Dermis microvascular lymphatic vessel endothelial cell (primary cell): ENCODE measurements around the gene ATP13A5. TPM values are rescaled to one million over a fixed set of nuclear protein-coding genes. Genes with fewer than 3 reads are reported as not detected.

Source experiments
- DNase-seq, 2 donors: peaks; one replicate each; pipeline versions ENCODE4 v3.0.0 to v3.0.0-alpha.2; 2010; ENCODE audit warnings: low read depth in 2 of 2
- total RNA-seq: library from RNA; depleted of rRNA; stranded (reverse); fragments of >200 nt; gene quantifications from 2 replicates; pipeline ENCODE4 v1.2.1, GENCODE V29; 2014

ATP13A5 gene, protein sequence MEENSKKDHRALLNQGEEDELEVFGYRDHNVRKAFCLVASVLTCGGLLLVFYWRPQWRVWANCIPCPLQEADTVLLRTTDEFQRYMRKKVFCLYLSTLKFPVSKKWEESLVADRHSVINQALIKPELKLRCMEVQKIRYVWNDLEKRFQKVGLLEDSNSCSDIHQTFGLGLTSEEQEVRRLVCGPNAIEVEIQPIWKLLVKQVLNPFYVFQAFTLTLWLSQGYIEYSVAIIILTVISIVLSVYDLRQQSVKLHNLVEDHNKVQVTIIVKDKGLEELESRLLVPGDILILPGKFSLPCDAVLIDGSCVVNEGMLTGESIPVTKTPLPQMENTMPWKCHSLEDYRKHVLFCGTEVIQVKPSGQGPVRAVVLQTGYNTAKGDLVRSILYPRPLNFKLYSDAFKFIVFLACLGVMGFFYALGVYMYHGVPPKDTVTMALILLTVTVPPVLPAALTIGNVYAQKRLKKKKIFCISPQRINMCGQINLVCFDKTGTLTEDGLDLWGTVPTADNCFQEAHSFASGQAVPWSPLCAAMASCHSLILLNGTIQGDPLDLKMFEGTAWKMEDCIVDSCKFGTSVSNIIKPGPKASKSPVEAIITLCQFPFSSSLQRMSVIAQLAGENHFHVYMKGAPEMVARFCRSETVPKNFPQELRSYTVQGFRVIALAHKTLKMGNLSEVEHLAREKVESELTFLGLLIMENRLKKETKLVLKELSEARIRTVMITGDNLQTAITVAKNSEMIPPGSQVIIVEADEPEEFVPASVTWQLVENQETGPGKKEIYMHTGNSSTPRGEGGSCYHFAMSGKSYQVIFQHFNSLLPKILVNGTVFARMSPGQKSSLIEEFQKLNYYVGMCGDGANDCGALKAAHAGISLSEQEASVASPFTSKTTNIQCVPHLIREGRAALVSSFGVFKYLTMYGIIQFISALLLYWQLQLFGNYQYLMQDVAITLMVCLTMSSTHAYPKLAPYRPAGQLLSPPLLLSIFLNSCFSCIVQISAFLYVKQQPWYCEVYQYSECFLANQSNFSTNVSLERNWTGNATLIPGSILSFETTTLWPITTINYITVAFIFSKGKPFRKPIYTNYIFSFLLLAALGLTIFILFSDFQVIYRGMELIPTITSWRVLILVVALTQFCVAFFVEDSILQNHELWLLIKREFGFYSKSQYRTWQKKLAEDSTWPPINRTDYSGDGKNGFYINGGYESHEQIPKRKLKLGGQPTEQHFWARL
- total RNA-seq = not detected in 2 replicates

DNA sequence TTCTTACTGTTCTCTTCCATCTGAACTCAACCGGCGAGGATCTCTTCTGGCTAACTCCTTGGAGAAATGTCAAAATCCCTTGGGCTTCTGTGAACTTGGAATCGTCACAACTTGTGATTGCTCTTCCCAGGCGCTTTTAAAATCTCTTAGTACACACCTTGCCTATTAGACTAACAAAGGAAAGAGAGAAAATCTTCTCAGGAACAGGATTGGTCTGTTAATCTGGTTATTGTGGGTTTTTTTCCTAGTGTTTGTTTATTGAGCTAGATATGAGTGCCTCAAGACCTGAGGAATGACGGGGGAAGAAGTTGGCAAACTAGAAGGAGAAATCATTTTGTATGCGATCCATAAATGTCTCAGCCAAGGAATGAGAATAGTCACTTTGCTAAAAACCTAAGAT is at the start of gene ATP13A5:
TSS of gene ATP13A5 (minus strand) at position 48 of the 400 bp plus-strand sequence. CDS start at position 20, 28 bp downstream.
- no peak for DNase-seq

DNA sequence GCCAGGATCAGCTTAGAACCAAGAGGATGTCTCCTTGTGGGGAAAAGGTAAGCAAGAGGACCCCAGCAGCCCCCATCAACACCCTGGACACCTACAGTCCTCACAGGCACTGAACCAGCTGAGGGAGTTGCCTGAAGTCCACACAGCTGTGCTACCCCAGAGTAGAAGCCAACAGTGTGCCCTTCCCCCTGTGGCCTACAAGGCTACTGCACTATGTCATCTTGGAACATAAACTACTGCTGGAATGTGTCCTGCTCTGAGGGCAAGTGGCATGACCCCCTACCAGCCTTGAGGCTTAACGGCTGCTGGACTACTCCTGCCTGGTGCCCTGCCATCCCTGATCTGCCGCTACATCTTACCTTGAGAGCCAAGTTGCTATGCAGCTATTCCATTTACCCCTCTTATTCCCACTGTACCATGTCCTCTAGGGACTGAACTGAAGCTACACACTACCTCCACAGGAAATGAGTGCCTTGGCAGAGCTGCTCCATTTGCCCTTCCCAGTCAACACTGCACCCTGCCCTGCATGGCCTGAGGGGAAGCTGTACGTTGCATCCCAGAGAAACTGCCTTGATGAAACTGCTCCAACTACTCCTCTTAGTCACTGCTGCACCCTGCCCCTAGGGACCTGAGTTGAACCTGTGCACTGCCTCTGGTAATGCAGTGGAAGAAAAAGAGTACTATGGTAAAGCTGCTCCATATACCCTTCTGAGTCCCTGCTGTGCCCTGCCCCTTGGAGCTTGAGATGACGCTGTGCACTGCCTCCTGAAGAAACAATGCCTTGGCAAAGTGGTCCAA is 40.2 kb upstream of the ATP13A5 start:
- DNase-seq = no peak

DNA sequence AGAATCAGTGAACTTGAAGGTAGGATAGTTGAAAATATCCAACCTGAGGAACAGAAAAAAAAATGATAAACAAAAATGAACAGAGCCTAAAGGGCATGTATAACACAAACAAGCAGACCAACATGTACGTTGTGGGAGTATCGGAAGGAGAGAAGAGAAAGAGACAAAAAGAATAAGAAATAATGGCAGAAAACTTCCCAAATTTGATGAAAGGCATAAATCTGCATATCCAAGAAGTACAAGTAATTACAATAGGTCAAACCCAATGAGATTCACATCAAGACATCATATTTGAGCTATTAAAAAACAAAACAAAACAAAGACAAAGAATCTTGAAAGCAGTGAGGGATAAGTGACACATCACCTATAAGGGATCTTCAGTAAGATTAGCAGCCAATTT is 38.1 kb upstream of the ATP13A5 start:
- no peak for DNase-seq

DNA sequence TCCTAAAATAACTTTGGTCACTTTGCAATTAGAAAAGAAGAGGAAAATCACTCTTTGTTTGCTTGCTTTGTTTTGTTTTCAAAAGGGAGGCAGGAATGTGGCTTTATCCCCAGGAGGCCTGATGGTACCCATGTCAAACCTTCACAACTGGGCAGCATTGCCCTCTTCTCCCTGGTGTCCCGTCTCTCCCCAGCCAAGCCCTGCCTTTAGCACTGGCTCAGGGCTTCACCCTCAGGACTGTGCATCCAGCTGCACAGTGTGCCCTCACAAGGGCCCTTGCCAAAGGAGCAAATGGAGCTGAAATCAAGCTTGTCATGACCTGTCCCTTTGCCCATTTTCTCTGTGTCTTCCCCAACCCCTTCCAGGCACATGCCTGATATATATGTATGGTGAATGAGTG is 29.1 kb upstream of the ATP13A5 start:
- no peak for DNase-seq

DNA sequence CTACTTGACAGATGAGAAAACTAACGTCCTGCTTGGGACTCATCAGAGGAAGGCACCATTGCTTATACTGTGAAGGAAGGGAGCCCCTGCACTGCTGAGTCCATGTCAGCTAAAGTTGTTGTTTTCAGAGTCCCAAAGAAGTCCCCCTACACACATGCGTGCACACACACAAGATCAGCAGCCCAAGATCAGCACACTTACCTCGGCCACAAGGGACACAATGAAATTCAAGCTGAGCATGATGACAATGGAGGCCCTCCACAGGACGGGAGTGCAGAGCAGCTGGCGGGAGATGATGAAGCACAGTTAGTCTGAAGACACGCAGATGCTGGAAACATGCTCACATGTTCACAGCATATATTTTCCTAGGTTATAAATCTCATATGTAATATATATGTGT is 28.6 kb upstream of the ATP13A5 start:
- DNase-seq = no peak

DNA sequence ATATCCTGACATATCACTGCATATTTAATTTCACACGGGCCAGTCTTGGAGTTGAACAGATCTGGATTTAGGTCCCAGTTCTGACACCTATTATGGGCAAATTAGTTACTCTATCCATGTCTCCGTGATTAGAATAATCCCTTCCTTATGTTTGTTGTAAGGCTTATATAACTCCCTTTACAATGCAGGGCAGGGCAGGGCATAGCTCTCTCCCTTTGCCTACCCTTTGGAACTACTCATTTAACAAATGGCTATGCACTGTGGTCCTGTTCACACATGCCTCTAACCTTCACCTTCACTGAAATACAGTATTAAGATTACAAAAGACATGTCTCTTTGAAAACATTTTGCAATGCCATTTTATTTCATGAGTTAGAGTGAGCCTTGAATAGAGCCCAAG is 24.8 kb upstream of the ATP13A5 start:
- no peak for DNase-seq

DNA sequence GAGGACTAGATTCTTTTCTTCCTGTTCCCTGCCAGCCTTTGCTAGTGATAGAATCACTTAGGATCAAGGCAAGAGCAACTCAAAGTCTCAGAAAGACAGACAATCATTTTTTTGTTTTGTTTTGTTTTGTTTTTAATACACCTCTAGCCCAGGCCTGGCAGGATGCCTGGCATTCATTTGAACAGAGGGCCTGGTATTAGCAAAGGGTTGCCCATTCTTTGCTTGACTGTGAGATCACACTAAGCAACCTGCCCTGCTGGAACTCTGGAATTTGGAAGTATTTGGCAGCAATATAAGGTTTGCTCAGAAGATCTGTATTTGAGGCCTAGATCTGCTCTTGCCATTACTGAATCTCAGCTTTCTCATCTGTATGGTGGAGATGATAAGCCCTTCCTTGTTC is 21.8 kb upstream of the ATP13A5 start:
- no peak for DNase-seq

DNA sequence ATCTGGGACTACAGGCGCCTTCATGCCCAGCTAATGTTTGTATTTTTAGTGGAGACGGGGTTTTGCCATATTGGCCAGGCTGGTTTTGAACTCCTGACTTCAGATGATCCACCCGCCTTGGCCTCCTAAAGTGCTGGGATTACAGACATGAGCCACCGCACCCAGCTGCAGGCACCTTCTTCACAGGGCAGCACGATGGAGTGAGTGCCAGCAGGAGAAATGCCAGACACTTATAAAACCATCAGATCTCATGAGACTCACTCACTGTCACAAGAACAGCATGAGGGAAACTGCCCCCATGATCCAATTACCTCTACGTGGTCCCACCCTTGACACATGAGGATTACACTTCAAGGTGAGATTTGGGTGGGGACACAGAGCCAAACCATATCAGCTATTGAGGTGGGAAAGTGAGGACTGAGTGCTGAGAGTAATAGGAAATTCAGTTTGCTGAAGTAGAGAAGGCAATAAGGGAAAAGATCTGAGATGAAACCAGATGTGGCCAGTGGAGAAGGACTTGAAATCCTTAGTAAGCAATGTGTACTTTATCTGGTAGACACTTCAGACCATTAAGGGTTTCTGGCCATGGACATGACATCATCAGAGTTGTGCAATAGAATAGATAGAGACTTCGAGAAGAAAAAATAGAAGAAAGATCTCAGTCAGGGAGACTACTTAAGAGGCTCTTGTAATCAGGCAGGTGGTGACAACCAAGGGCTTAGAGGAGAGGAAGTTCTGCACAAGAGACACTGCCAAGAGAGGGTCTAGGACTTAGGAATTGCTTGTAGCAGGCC is 18.1 kb upstream of the ATP13A5 start:
- DNase-seq = no peak

DNA sequence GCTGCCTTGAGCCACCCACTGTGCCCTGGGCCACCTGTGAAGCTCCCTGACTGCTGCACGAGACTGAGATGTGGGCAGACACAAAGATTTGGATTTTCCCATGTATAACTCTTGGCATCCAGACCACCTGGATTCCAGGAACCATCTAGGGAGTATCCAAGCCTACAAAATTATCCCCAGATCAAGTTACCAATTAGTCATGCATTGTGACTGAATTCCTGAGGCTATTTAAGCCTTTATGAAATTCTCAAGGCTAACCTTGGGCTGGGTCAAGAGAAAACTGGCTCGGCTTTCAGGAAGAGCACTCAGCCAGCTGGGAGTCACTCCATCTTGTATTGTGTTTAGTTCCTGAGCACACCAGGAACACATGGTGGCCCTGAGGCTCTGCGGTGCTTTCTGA is 13.3 kb upstream of the ATP13A5 start:
- no peak for DNase-seq

DNA sequence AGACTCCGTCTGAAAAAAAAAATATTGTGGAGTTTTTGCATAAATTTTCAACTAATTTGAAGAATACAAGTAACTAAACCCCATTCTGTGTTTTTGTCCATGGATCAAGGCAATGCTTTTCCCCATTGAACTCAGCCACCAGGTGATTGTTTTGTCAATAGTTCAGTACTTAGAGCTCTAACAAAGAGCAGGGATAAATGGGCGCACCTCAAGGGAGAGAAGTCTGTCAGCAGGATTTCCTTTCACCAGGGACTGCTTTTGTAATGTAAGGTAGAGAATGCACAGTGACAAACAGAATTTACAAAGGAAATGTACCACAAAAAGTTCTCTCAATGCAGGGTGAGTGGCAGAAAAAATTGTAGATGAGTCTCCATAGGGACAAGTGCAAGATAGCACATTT is 10.8 kb upstream of the ATP13A5 start:
- no peak for DNase-seq

DNA sequence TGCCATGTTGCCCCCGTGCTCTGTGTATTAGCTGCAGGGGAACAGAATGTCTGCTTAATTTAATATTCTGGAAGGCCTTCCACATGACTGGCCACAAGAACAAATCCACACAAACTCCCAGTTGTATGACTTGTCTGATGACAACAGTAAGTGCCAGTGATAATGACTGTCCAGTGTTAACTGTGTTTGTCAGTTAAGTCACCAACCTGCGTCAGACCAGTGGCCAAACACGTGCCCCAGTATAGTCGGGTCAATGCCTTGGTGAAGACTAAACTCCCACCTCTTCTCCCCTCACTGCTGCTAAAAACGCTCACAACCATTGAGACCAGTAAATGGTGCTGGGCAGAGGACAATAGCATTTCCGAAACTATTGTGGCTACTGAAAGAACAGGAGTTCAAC is 9.8 kb upstream of the ATP13A5 start:
- DNase-seq = no peak

DNA sequence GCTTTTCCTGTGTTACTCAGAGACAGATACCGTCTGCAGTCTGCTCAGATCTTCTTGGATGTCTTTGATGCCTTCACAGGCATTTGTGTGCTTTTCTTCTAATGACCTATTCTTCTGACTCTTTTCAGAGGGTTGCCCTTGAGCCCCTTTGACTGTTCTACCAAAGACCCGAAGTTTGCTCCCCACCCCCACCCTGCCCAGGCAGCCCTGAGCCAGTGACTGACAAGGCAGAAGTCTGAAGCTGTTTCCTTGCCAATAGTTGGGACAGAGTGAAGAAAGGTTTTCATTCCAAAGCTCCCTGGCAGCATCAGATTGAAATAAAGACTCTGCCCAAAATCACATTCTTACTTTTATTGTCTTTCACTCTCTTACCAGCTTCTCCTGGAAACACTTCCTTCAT is 9.0 kb upstream of the ATP13A5 start:
- no peak for DNase-seq

DNA sequence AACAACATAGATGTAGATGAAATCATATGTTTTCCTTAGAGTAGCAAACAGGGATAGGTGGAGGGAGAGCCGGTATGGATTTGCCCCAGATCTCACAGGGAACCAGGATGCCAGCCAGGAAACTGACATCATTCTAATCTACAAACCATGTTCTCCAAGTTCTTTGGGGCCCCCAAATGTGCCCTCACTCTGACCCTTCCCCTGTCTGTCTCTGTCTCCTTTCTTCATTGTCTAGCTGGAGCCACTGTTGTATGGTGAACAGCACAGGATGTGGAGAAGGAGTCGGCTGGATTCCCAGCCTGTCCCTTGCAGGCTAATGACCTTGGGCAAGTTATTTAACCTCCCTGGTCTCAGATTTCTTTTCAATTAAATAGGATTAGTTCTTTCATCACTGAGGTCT is 962 bp downstream of the ATP13A5 start:
- DNase-seq = no peak

DNA sequence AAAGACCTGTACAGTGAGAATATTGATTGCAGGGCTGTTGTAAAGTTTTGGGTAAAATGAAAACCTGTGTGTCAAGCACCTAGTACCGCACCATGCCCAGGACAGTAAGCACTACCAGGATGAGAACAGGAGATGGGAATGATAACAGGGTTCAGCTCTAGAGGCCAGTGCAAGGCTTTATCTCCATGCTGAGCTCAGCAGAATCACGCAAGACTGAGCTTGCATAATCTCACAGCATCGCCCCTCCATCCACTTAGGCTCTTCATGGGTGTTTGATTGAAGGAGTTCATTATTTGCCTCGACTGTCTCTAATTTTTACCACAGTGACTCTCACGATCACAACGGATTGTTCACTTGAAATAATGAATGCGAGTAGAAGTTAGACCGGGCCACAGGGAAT is 2.9 kb downstream of the ATP13A5 start:
- DNase-seq = no peak

DNA sequence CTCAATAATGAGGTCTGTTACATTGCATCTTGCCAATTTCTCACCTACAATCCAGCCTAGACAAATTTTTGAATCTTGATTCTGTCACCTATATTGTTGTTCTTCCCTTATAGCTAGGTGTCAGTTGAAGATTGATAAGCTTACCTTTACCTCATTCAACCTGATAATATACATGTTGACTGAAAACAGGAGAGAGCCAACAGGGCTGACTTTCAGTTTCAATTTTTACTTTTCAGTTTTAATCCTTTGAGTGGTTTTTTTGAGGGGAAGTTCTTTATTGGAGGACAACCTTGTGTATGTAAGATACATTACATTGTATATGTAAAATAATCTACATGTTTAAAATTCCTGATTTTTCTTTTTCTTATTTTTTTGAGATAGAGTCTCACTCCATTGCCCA is 5.8 kb downstream of the ATP13A5 start:
- no peak for DNase-seq

DNA sequence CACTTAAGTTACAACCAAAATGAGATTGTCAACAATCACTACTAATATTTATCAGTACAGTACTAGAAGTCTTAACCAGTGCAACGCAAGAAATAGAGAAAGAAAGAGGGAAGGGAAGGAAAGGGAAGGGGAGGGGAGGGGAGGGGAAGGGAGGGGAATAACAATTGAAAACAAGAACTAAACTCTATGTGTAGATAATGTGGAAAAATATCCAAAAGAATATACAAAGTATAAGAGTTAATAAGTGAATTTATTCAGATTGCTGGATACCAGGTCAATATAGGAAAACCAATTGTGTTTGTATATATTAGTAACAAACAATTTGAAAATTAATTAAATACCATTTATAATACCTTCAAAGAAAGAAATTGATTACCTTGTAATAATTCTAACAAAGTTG is 10.7 kb downstream of the ATP13A5 start:
- no peak for DNase-seq

DNA sequence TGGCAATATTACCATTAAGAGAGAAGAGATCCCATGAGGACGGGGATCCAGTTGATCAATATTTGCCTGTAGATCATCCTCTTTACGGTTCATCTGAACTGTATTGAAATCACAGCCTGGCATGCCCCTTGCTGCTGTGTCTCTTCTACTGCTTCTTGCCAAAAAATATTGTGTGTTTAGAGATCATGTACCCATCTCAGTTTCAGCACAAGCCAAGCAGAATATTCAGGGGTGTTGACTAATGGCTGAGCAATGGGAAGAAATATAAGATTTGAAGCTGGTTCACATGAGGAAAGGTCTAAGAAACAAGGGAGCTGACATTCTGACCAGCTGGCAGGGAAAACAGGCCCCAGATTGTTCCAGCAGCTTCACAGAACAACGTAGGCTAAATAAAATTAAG is 21.3 kb downstream of the ATP13A5 start:
- DNase-seq = no peak

DNA sequence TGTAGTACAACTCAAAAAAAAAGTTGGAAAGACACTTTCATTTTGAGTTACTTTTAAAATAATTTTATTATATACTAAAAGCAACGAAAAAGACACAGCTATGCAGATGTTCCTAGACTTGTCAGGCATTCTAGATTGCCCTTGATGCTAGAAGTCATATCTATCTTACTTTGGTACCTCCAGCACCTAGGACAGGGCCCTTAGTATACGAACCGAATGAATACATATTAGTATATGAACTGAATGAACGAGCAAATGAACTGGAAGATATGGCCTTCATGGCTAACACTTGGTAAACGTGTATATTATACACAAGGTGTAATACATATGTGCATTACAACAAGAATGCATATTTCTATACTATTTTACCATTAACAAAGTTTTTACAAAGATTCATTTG is 24.1 kb downstream of the ATP13A5 start:
- no peak for DNase-seq

DNA sequence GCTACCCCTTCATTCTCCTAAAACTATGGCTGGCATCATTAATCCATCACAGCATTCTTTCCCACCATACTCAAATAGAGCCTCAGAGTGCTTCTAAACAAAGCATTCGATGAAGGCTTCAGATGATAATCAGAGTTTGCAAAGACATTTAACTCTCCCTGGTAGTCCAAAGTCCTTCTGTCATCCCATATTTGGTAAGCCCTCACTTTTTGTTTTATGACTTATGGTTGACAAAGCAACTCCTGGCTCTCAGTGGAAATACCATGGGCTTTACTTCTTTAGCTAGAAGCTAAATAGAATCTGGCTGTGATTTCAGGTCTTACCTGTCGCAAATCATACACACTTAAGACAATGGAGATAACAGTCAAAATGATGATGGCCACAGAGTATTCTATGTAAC is 27.8 kb downstream of the ATP13A5 start:
- no peak for DNase-seq

DNA sequence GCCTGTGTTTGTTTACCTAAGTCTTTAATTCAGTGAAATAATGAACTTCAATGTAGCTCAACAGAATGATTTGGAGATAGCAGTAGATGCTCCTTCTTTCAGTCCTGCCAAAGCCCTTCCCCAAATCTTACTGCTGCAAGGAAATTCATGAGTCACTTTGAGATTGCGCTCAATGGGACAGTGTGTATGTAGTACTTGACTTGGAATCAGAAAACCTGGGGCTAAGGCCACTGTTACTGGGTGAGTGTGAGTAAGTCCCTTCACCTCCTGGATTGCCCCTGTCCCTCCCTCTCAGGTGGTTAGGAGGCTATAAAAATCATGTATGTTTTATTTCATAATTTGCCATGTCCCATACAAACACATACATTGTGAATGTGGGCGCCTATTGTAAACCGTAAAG is 29.9 kb downstream of the ATP13A5 start:
- DNase-seq = no peak
